Dendritic cell treated with granulocyte-macrophage colony-stimulating factor and Interleukin-4, amounts not matched to agents 40 ng/mL and 50 ng/mL, for 4 days (primary cell): Measurements from ENCODE around the gene LRRD1.
"Not testable (repeated sequence)": the region's sequence is repeated elsewhere in the genome, so short reads cannot be mapped to it uniquely, and the experiment has no call there.

Experiments used
- H3K27ac Mint-ChIP-seq: one replicate; pipeline ENCODE4 v1.8.0; 2022; ENCODE audit warnings: mild to moderate bottlenecking, mixed read lengths
- H3K27me3 Mint-ChIP-seq: one replicate; pipeline ENCODE4 v1.8.0; 2022; ENCODE audit warnings: mild to moderate bottlenecking, mixed read lengths
- H3K36me3 Mint-ChIP-seq: one replicate; pipeline ENCODE4 v1.8.0; 2022; ENCODE audit warnings: low read depth, mixed read lengths
- H3K4me1 Mint-ChIP-seq: one replicate; pipeline ENCODE4 v1.8.0; 2022; ENCODE audit warnings: low read depth, mixed read lengths
- H3K4me3 Mint-ChIP-seq: one replicate; pipeline ENCODE4 v1.8.0; 2022; ENCODE audit warnings: mild to moderate bottlenecking, moderate library complexity, mixed read lengths
- H3K9me3 Mint-ChIP-seq: one replicate; pipeline ENCODE4 v1.8.0; 2022; ENCODE audit warnings: mixed read lengths
- intact Hi-C: fragments of 100-400 bp; cut with micrococcal nuclease; formaldehyde crosslinking; loops from one replicate; pipeline ENCODE4 v1.15.0; 2022

LRRD1 gene

DNA sequence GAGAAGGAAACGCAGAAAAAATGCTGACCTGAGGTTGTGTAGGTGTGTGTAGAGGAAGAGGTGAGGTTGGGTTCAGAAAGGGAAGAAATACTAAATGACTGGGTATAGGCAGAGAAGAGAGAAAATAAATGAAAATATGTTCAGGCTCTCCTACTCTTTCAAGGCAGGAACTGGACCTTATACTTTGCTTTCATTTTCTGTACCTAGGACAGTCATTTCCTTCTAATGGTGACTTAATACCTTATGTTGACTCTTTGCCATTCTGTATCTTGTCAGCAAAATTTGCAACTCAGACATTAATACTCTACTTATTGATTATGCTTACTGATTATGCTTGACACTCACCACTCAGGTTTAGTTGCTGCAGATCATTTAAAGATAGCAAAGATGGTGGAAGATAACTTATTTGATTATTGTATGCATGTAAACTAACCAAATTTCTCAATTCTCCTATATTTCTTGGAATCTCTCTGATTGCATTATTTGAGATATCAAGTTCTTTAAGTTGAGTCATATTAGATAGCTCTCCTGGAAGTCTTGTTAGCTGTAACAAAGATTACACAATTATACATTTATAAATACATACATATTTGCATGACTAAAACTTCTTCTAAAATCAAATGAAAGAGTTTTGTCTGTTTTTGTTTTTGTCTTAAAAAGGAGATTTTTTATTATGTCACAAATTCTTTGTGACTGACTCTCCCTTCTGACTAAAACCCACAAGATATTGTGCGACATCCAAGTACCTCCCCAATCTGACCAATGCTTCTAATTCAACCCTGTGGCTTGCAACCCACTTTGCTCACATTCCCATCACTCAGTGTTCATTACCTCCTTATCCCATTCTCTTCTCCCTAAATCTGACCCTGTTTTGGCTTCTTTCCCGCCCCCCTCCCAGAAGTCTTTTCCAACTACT is 20.0 kb downstream of the LRRD1 start:
- no peak overlapping the region for H3K27ac Mint-ChIP-seq
- H3K4me1 Mint-ChIP-seq = peaks cover 5% of the 10 kb centered on the region
- peaks cover 1% of the 10 kb centered on the region for H3K27me3 Mint-ChIP-seq
- no peaks in the 10 kb centered on the region for H3K36me3 Mint-ChIP-seq
- no peaks in the 10 kb centered on the region for H3K9me3 Mint-ChIP-seq
- no peak overlapping the region for H3K4me3 Mint-ChIP-seq
- intact Hi-C loops = no loop called here

DNA sequence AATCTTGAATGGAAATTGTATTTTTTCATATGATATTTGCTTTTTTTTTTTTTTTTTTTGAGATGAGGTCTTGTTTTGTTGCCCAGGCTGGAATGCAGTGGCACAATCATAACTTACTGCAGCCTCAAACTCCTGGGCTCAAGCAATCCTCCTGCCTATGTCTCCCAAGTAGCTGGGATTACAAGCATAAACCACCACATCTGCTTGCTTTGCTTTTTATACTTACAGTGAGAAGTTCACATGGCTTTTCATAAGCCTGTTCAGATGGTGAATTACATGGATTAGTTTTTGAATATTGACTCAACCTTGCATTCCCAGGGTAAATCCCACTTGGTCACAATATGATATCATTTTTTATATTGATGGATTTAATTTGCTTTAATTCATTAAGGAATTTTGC is 22.0 kb downstream of the LRRD1 start:
- Mint-ChIP-seq H3K36me3 (no peaks in the 10 kb centered on the region), H3K4me3 (no peak overlapping the region), H3K27me3 (peaks cover 1% of the 10 kb centered on the region), H3K27ac (no peak overlapping the region), H3K9me3 (no peaks in the 10 kb centered on the region), H3K4me1 (peaks cover 5% of the 10 kb centered on the region)
- intact Hi-C loops = no loop called here

DNA sequence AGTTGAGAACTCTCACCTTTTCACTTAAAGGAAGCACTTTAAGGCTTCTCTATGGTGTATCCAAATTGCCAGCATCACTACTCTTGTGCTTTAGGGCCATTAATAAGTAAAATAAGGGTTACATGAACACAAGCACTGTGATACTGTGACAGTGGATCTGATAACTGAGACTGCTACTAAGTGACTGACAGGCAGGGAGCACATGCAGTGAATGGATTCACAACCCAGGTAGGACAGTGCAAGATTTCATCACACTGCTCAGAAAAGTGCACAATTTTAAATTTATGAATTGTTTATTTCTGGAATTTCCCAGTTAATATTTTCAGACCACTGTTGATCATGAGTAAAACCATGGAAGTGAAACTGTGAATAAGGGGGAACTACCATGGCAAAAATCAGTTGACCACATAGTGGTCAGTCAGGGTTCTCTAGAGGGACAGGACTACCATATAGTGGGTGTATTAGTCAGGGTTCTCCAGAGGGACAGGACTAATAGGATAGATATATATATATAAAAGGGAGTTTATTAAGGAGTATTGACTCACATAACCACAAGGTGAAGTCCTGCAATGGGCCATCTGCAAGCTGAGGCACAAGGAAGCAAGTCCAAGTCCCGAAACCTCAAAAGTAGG is 23.7 kb downstream of the LRRD1 start:
- Mint-ChIP-seq H3K4me1 (peaks cover 5% of the 10 kb centered on the region), H3K4me3 (no peak overlapping the region), H3K9me3 (no peaks in the 10 kb centered on the region), H3K27ac (no peak overlapping the region), H3K36me3 (no peaks in the 10 kb centered on the region), H3K27me3 (peaks cover 2% of the 10 kb centered on the region)
- intact Hi-C loops = no loop called here

GRCh38 chr7:92150450-92151017 is 28.4 kb downstream of the LRRD1 start:
- intact Hi-C loops = no loop called here
- peaks cover 2% of the 10 kb centered on the region for H3K4me1 Mint-ChIP-seq
- no peaks in the 10 kb centered on the region for H3K36me3 Mint-ChIP-seq

GRCh38 chr7:92149736-92150239 is 29.2 kb downstream of the LRRD1 start:
- no peaks in the 10 kb centered on the region for H3K9me3 Mint-ChIP-seq
- H3K4me3 Mint-ChIP-seq = no peak overlapping the region
- H3K27ac Mint-ChIP-seq = no peak overlapping the region

More at GRCh38 chr7:92150450-92151017, 28.4 kb downstream of the LRRD1 start:
- H3K4me3 Mint-ChIP-seq = no peak overlapping the region
- peaks cover 2% of the 10 kb centered on the region for H3K27me3 Mint-ChIP-seq
- no peaks in the 10 kb centered on the region for H3K9me3 Mint-ChIP-seq
- no peak overlapping the region for H3K27ac Mint-ChIP-seq

DNA sequence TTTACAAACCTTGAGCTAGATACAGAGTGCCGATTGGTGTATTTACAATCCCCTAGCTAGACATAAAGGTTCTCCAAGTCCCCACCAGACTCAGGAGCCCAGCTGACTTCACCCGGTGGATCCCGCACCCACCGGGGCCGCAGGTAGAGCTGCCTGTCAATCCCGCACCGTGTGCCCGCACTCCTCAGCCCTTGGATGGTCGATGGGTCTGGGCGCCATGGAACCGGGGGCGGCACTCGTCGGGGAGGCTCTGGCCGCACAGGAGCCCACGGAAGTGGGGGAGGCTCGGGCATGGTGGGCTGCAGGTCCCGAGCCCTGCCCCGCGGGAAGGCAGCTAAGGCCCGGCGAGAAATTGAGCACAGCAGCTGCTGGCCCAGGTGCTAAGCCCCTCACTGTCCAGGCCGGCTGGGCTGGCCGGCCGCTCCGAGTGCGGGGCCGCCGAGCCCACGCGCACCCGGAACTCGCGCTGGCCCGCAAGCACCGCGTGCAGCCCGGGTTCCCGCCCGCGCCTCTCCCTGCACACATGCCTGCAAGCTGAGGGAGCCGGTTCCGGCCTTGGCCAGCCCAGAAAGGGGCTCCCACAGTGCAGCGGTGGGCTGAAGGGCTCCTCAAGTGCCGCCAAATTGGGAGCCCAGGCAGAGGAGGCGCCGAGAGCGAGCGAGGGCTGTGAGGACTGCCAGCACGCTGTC is 35.6 kb downstream of the LRRD1 start:
- H3K36me3 Mint-ChIP-seq, H3K27me3 Mint-ChIP-seq, H3K4me3 Mint-ChIP-seq, intact Hi-C loops, H3K9me3 Mint-ChIP-seq, H3K4me1 Mint-ChIP-seq, H3K27ac Mint-ChIP-seq: not testable (repeated sequence)

More at GRCh38 chr7:92149736-92150239, 29.2 kb downstream of the LRRD1 start:
- Mint-ChIP-seq H3K27me3 (peaks cover 2% of the 10 kb centered on the region), H3K36me3 (no peaks in the 10 kb centered on the region), H3K4me1 (no peaks in the 10 kb centered on the region)
- intact Hi-C loops = no loop called here

GRCh38 chr7:92142791-92143190 is 36.2 kb downstream of the LRRD1 start:
- intact Hi-C loops, H3K27ac Mint-ChIP-seq, H3K4me3 Mint-ChIP-seq, H3K36me3 Mint-ChIP-seq, H3K9me3 Mint-ChIP-seq, H3K4me1 Mint-ChIP-seq, H3K27me3 Mint-ChIP-seq: not testable (repeated sequence)

DNA sequence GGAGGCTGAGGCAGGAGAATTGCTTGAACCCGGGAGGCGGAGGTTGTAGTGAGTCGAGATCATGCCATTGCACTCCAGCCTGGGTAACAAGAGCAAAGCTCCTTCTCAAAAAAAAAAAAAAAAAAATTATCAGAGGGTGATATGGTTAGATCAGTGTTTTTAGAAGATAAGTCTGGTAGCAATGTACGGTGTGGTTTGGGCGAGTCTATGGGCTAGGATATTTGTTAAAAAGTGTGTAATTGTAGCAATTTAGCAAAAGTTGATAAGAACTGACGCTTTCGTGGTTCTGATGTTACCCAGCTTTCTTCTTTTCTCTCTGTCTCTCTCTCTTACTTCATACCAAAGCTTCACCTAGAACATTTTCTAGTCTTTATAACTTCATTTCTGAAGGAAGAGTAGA is 37.8 kb downstream of the LRRD1 start:
- no peaks in the 10 kb centered on the region for H3K9me3 Mint-ChIP-seq
- intact Hi-C loops = no loop called here

DNA sequence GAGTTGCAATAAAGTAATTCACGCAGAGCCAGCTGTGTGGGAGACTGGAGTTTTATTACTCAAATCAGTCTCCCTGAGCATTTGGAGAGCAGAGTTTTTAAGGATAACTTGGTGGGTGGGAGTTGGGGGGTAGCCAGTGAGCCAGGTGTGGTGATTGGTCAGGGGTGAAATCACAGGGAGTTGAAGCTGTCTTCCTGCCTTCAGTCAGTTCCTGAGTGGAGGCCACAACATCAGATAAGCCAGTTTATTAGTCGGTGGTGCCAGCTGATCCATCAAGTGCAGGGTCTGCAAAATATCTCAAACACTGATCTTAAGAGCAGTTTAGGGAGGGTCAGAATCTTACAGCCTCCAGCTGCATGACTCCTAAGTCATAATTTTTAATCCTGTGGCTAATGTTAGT is 41.4 kb downstream of the LRRD1 start:
- peaks cover 7% of the 10 kb centered on the region for H3K27me3 Mint-ChIP-seq
- H3K9me3 Mint-ChIP-seq = no peaks in the 10 kb centered on the region
- intact Hi-C loops = no loop called here
- no peak overlapping the region for H3K27ac Mint-ChIP-seq
- H3K4me3 Mint-ChIP-seq = no peak overlapping the region
- H3K4me1 Mint-ChIP-seq = peaks cover 13% of the 10 kb centered on the region
- H3K36me3 Mint-ChIP-seq = peaks cover 16% of the 10 kb centered on the region

More for the DNA sequence above, 37.8 kb downstream of the LRRD1 start:
- Mint-ChIP-seq H3K4me1 (no peaks in the 10 kb centered on the region), H3K27me3 (peaks cover 3% of the 10 kb centered on the region), H3K4me3 (no peak overlapping the region), H3K27ac (no peak overlapping the region), H3K36me3 (no peaks in the 10 kb centered on the region)

DNA sequence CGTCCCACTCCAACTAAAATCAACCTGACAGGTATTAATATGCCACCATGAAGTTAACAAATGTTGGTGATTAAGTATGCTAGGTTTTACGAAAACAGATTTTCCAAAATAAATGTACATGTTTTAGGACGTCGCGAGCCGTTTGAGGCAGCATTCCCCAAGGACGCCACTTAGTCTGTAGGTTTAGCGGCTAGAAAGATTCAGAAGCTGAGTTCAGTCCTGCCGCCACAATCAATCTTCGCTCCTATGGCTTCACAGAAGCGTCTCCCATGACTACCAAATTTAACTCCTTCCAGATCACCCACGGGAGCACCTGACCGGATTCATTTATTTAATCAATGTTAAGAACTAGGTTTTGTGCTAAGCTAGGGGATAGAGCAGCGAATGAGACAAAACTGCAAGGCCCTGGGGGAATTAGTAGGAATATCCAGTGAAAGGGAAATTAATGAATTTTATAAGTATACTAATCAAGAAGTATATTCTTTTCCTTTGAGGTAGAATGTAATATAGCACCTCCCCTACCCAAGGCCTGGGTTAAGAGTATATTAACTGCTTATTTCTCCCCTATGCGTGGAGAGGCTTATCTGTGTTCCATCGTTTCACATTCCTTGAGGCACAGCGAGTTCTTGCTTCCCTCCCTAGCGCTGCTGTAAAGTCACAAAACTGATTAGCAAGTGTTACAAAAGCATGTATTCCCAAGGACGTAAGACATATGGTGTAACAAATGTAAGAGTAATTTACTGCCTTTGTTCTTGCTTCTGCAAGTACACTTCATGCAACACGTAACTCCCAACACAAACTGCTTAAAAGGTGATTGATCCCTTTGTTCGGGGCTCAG is 43.7 kb downstream of the LRRD1 start:
- H3K4me1 Mint-ChIP-seq = peaks cover 28% of the 10 kb centered on the region
- peak overlapping the region; percentile 99 for H3K27ac Mint-ChIP-seq
- peak overlapping the region; percentile 98 for H3K4me3 Mint-ChIP-seq
- H3K27me3 Mint-ChIP-seq = peaks cover 7% of the 10 kb centered on the region
- intact Hi-C loops = loop anchor here (1.0 to 2.0 kb wide), 3 partner anchors 44 to 394 kb away; partner anchors contain the start of genes ANKIB1, KRIT1, LRRD1 and PEX1
- H3K36me3 Mint-ChIP-seq = peaks cover 28% of the 10 kb centered on the region
- no peaks in the 10 kb centered on the region for H3K9me3 Mint-ChIP-seq

- H3K27me3 Mint-ChIP-seq = peaks cover 7% of the 10 kb centered on the region
Measured at GRCh38 chr7:92134271-92135051, 44.5 kb downstream of the LRRD1 start, which contains the start of gene CYP51A1. Gene CYP51A1, minus strand, starts transcription at chr7:92134477. Its CDS starts 113 bp downstream, at chr7:92134364.

GRCh38 chr7:92133737-92134270 is 45.1 kb downstream of the LRRD1 start:
- peak overlapping the region; percentile 99 for H3K27ac Mint-ChIP-seq
- H3K27me3 Mint-ChIP-seq = peaks cover 7% of the 10 kb centered on the region
- H3K9me3 Mint-ChIP-seq = no peaks in the 10 kb centered on the region
- peaks cover 35% of the 10 kb centered on the region for H3K4me1 Mint-ChIP-seq
- peak overlapping the region; percentile 98 for H3K4me3 Mint-ChIP-seq
- intact Hi-C loops = loop anchor here (1.0 to 2.0 kb wide), 3 partner anchors 111 to 395 kb away; partner anchors contain the start of genes ANKIB1, KRIT1, PEX1 and RBM48
- H3K36me3 Mint-ChIP-seq = peaks cover 39% of the 10 kb centered on the region

More at GRCh38 chr7:92134271-92135051, 44.5 kb downstream of the LRRD1 start, which contains the start of gene CYP51A1:
- intact Hi-C loops = loop anchor here (1.0 to 2.0 kb wide), 4 partner anchors 45 to 394 kb away; partner anchors contain the start of genes ANKIB1, KRIT1, LRRD1 and PEX1
- peaks cover 36% of the 10 kb centered on the region for H3K36me3 Mint-ChIP-seq
- H3K4me3 Mint-ChIP-seq = peak within 1 kb of the TSS; percentile 98
- H3K9me3 Mint-ChIP-seq = no peaks in the 10 kb centered on the region
- peak within 1 kb of the TSS; percentile 99 for H3K27ac Mint-ChIP-seq
- H3K4me1 Mint-ChIP-seq = peaks cover 34% of the 10 kb centered on the region
